ENCODE data around the gene VPS33B. TPM values are rescaled to one million over a fixed set of nuclear protein-coding genes. Genes with fewer than 3 reads are reported as not detected.

Gene VPS33B
- total RNA-seq, 1 donor from 2014 or later: 10.7 TPM

- H3K36me3 Mint-ChIP-seq (ENCODE audit: low read depth): peaks cover 23% of the 10 kb centered on the region
- H3K27me3 Mint-ChIP-seq (ENCODE audit: low read depth): no peaks in the 10 kb centered on the region
- peaks cover 2% of the 10 kb centered on the region for H3K4me1 Mint-ChIP-seq (ENCODE audit: low read depth)
- TF ChIP-seq CTCF (IDR thresholded peaks at IDR 0.05): no peak
- H3K27ac Mint-ChIP-seq (ENCODE audit: unreplicated experiment): no peak overlapping the region
- no peaks in the 10 kb centered on the region for H3K9me3 Mint-ChIP-seq (ENCODE audit: low read depth)
- no peak overlapping the region for H3K4me3 Mint-ChIP-seq (ENCODE audit: unreplicated experiment)
- no peak for DNase-seq (ENCODE audit: low spot score)
These were observed 72.3 kb downstream of the VPS33B start for GRCh38 chr15:90949979-90950675.

Other genes starting within 250 kb of the VPS33B start
- 66.2 to 118 TPM (median 71.1 TPM) in 3 replicates for gene FURIN, start 154.0 kb downstream of the VPS33B start, total RNA-seq
- gene FES, start 138.1 kb downstream of the VPS33B start, total RNA-seq: 2.4 to 2.7 TPM (median 2.4 TPM) in 3 replicates
- 49.4 to 57.0 TPM (median 51.4 TPM) in 3 replicates for gene MAN2A2, start 119.3 kb downstream of the VPS33B start, total RNA-seq
- 10.5 to 12.2 TPM (median 10.8 TPM) in 3 replicates for gene HDDC3, start 90.0 kb downstream of the VPS33B start, total RNA-seq
- 70.9 to 85.7 TPM (median 73.2 TPM) in 3 replicates for gene UNC45A, start 87.3 kb downstream of the VPS33B start, total RNA-seq
- gene RCCD1, start 67.7 kb downstream of the VPS33B start, total RNA-seq: 13.2 to 14.3 TPM (median 14.2 TPM) in 3 replicates
- 29.6 to 41.7 TPM (median 32.5 TPM) in 3 replicates for gene PRC1, start 28.1 kb downstream of the VPS33B start, total RNA-seq
- not detected in 3 replicates for gene SV2B, start 77.7 kb upstream of the VPS33B start, total RNA-seq